Loucy (cell line): ENCODE data around the gene USH1C.

Experiments
- H2AFZ ChIP-seq: fragments of 200-600 bp; sonication (generic); 2 replicates; pipeline ENCODE4 v1.6.0; 2016; ENCODE audit warnings: antibody characterized with exemption, mild to moderate bottlenecking, low read length, moderate library complexity
- H3F3A ChIP-seq: fragments of 200-600 bp; 2 replicates; pipeline ENCODE4 v1.6.0; 2016; ENCODE audit warnings: antibody characterized with exemption, low read depth, mild to moderate bottlenecking
- H3K27me3 ChIP-seq: fragments of 200-600 bp; sonication (generic); 2 replicates; pipeline ENCODE4 v1.6.1; 2014; ENCODE audit warnings: low read length, mild to moderate bottlenecking; ENCODE audit not compliant: insufficient read depth, poor library complexity, severe bottlenecking
- H3K36me3 ChIP-seq: fragments of 200-600 bp; sonication (generic); 2 replicates; pipeline ENCODE4 v1.6.1; 2016; ENCODE audit warnings: low read length; ENCODE audit not compliant: insufficient read depth
- H3K4me1 ChIP-seq: fragments of 200-600 bp; sonication (generic); 2 replicates; pipeline ENCODE4 v1.5.1; 2014; ENCODE audit warnings: low read length, mild to moderate bottlenecking; ENCODE audit not compliant: insufficient read depth, poor library complexity, severe bottlenecking
- H3K4me2 ChIP-seq: fragments of 200-600 bp; sonication (generic); 2 replicates; pipeline ENCODE4 v1.6.0; 2014; ENCODE audit warnings: antibody characterized with exemption, low read length, low read depth, mild to moderate bottlenecking; ENCODE audit not compliant: poor library complexity, severe bottlenecking
- H3K4me3 ChIP-seq: fragments of 200-600 bp; sonication (generic); 2 replicates; pipeline ENCODE4 v1.5.1; 2014; ENCODE audit warnings: low read length, mild to moderate bottlenecking, mixed read lengths; ENCODE audit not compliant: poor library complexity, severe bottlenecking
- H3K79me2 ChIP-seq: fragments of 200-600 bp; sonication (generic); 2 replicates; pipeline ENCODE4 v1.6.1; 2014; ENCODE audit warnings: low read length; ENCODE audit not compliant: insufficient read depth
- H3K9ac ChIP-seq: fragments of 200-600 bp; sonication (generic); 2 replicates; pipeline ENCODE4 v1.6.0; 2014; ENCODE audit warnings: mild to moderate bottlenecking, low read depth, low read length, moderate library complexity; ENCODE audit not compliant: poor library complexity, severe bottlenecking
- H3K9me2 ChIP-seq: fragments of 200-600 bp; sonication (generic); replicated peaks from 2 replicates; pipeline ENCODE4 v1.6.1; 2016; ENCODE audit warnings: low read depth, low read length, mixed read lengths
- H3K9me3 ChIP-seq: fragments of 200-600 bp; sonication (generic); 2 replicates; pipeline ENCODE4 v1.6.1; 2014; ENCODE audit warnings: mild to moderate bottlenecking, antibody characterized with exemption, low read length, low read depth; ENCODE audit not compliant: insufficient read depth
- H4K20me1 ChIP-seq: fragments of 200-600 bp; sonication (generic); 2 replicates; pipeline ENCODE4 v1.6.0; 2014; ENCODE audit warnings: antibody characterized with exemption, low read length, mild to moderate bottlenecking; ENCODE audit not compliant: insufficient read depth, poor library complexity, severe bottlenecking
- EZH2phosphoT487 ChIP-seq: fragments of 200-600 bp; IDR thresholded peaks from 2 replicates; pipeline ENCODE4 v1.6.1; 2018; ENCODE audit warnings: antibody characterized with exemption, mild to moderate bottlenecking, moderate library complexity, borderline replicate concordance
- TF ChIP-seq, protein P1 (sequence below): fragments of 200-600 bp; sonication (generic); conservative IDR thresholded peaks from 2 replicates; pipeline ENCODE4 v1.5.1; 2014; ENCODE audit warnings: mild to moderate bottlenecking, antibody characterized with exemption, low read length

The USH1C gene

DNA sequence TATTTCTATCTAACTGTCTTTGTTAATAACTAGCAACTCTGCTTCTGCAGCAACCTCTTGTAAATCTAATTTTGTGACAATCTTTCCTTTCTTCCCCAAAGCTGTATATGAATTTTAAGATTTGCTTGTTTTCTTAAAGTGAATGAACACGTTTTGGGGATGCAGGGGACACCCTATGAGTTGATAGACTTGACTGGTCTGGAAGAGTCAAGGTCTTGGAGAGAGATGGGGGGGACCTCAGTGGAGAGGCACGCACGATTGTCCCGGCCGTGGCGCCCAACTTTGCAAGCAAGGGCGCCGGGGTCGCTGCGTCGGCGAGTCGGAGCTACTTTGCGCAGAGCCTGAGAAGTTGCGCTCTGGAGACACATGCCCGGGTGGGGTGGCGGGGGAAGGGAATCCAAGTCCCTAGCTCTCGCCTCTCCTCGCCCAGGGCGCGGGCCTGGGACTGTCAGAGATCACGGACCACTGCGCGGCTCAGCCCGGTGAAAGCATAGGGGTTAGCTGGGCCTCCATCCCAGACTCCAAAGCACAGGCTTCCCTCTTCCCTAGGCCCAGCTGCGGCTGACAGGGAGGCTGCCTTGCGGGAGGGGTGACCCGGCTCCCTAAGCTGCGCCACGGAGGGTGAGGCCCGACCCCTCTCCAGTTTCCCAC is 68.4 kb downstream of the USH1C start:
- Histone ChIP-seq H3K79me2 (no peaks in the 10 kb centered on the region), H3K27me3 (peaks cover 20% of the 10 kb centered on the region), H3K9ac (no peak overlapping the region), H3K9me2 (no peaks in the 10 kb centered on the region), H3K4me3 (no peak overlapping the region), H4K20me1 (no peaks in the 10 kb centered on the region), H3F3A (no peaks in the 10 kb centered on the region), H3K4me2 (peak overlapping the region; percentile 35), H2AFZ (peak overlapping the region; percentile 15; the same call in 1 of the 2 replicates), H3K4me1 (no peaks in the 10 kb centered on the region), H3K9me3 (no peaks in the 10 kb centered on the region), H3K36me3 (no peaks in the 10 kb centered on the region)
- TF ChIP-seq EZH2phosphoT487 = no peak
- TF ChIP-seq, protein P1, sequence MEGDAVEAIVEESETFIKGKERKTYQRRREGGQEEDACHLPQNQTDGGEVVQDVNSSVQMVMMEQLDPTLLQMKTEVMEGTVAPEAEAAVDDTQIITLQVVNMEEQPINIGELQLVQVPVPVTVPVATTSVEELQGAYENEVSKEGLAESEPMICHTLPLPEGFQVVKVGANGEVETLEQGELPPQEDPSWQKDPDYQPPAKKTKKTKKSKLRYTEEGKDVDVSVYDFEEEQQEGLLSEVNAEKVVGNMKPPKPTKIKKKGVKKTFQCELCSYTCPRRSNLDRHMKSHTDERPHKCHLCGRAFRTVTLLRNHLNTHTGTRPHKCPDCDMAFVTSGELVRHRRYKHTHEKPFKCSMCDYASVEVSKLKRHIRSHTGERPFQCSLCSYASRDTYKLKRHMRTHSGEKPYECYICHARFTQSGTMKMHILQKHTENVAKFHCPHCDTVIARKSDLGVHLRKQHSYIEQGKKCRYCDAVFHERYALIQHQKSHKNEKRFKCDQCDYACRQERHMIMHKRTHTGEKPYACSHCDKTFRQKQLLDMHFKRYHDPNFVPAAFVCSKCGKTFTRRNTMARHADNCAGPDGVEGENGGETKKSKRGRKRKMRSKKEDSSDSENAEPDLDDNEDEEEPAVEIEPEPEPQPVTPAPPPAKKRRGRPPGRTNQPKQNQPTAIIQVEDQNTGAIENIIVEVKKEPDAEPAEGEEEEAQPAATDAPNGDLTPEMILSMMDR = no peak

- peaks cover 20% of the 10 kb centered on the region for H3K27me3 ChIP-seq
- TF ChIP-seq, protein P1 = peak; percentile 31; the same call in 1 of the 2 replicates
- TF ChIP-seq EZH2phosphoT487 = no peak
- H3K79me2 ChIP-seq = no peaks in the 10 kb centered on the region
- H2AFZ ChIP-seq = no peak overlapping the region
- no peaks in the 10 kb centered on the region for H3K9me2 ChIP-seq
- no peaks in the 10 kb centered on the region for H3K9me3 ChIP-seq
- H3K4me1 ChIP-seq = no peaks in the 10 kb centered on the region
- no peak overlapping the region for H3K4me3 ChIP-seq
- no peaks in the 10 kb centered on the region for H3K36me3 ChIP-seq
- no peak overlapping the region for H3K4me2 ChIP-seq
- H3K9ac ChIP-seq = no peak overlapping the region
- no peaks in the 10 kb centered on the region for H4K20me1 ChIP-seq
- no peaks in the 10 kb centered on the region for H3F3A ChIP-seq
Measured at GRCh38 chr11:17473071-17473744, 71.0 kb downstream of the USH1C start.

DNA sequence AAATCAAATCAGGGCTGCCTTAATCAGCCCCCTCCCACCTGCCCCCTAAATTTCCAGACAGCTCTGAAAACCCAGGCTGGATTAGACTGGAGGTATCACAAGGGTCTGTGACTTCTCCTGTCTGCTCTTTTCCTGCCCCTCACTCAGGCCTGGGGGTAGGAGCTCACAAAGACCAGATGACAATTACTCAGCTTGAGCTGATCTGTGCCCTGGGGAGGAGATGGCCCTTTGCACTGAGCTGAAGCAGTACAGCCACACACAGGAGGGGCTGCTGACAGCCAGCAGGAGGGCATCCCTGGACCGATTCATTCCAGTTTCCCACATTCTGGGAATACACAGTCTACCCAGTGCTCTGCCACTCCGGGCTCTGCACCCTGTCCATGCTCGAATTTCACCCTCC is 71.7 kb downstream of the USH1C start:
- Histone ChIP-seq H3K9me2 (no peaks in the 10 kb centered on the region), H3K36me3 (no peaks in the 10 kb centered on the region), H3K27me3 (peaks cover 18% of the 10 kb centered on the region), H4K20me1 (no peaks in the 10 kb centered on the region), H3F3A (no peaks in the 10 kb centered on the region), H3K4me2 (no peak overlapping the region), H3K4me3 (no peak overlapping the region), H3K9ac (no peak overlapping the region), H3K79me2 (no peaks in the 10 kb centered on the region), H3K9me3 (no peaks in the 10 kb centered on the region), H2AFZ (no peak overlapping the region), H3K4me1 (no peaks in the 10 kb centered on the region)
- no peak for TF ChIP-seq EZH2phosphoT487
- TF ChIP-seq, protein P1 = no peak
